ENCODE data around the gene PPAN.

The PPAN gene

DNA sequence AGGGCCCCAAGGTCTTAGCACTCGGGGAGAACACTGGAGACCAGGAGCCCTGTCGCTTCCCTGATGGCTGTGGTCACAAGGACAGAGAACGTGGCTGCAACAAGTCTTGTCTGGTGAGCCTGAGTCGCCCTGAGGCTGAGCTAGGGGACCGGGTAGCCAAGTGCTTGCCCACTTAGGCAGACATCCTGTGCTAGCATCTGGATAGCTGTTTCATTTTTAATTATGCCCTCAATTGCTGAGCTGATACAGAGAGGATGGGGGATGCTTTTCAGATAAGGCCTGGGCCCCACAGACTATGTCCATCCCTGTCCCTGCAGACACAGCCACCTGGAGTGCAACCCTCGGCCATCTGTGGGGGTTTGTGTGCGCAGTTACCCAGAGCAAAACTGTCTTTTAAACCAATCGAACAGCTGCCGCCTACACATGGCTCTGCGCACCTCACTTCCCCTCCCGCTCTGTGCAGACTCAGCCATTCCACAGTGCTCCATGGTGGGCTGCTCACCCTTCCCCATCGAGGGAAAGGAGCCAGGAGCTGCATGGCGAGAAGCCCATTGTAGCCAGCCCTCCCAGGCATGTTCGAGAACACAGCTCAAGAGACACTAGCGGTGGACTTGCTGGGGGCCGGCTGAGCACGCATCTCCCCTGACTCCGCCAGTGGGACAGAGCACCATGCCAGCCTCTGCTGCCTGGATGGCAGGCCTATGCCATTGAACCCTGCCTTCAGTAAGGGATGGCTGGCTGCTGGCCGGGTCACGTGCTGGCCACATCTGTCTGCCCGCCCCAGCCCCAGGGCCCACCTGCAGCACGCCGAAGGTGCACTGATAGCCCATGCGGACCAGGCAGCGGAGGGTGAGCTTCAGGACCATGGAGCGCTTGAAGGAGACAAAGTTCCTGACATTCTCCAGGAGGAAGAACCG is 33.0 kb downstream of the PPAN start:
- DNase-seq (ENCODE audit: low read depth in 1 of 2, low spot score in 1 of 2): no peak

DNA sequence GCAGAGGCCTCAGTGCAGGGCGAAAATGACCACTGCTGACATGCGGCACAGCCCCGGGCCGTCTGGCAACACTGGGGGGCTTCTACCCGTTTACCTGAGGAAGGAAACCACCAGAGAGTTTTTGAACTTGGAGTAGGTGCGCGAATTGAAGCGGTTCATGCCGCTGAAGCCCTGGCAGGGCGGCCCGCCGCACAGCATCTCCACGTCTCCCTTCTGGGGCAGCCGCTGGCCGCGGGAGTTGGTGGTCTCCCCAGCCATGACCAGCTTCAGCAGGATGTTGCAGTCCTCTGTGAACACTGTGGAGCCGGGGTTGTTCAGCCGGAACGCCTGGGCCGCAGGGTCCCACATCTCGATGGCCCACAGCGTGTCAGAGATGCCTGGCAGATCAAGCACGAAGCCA is 33.8 kb downstream of the PPAN start:
- no peak for DNase-seq (ENCODE audit: low read depth in 1 of 2, low spot score in 1 of 2)

- no peak for DNase-seq (ENCODE audit: low read depth in 1 of 2, low spot score in 1 of 2)
Observed at GRCh38 chr19:10141479-10141878, 35.3 kb downstream of the PPAN start.

DNA sequence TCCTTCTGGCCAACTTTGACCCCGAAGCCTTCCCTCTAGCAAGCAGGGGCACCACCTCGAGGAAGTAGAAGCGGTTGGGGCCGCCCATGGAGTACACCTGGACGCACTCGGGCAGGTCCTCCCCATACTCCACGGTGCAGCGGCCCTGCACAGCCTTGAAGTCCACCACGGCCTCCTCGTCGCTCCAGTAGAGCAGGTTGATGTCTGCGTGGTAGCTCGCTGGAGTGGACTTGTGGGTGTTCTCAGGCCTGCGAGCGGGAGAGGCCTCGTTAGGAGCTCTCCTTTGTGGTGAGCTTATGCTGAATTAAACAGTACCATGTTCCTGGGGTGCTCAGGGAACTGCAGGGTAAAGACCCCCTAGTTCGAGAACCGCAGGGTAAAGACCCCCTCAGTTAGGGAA is 35.8 kb downstream of the PPAN start:
- DNase-seq (ENCODE audit: low read depth in 1 of 2, low spot score in 1 of 2): no peak

- DNase-seq (ENCODE audit: low read depth in 1 of 2, low spot score in 1 of 2): peak in 1 of 2 donors; percentile 27
Observed at GRCh38 chr19:10142701-10143375, 36.7 kb downstream of the PPAN start.

- DNase-seq (ENCODE audit: low read depth in 1 of 2, low spot score in 1 of 2): no peak
Observed at GRCh38 chr19:10143681-10144080, 37.5 kb downstream of the PPAN start.

GRCh38 chr19:10144361-10144760 is 38.2 kb downstream of the PPAN start:
- no peak for DNase-seq (ENCODE audit: low read depth in 1 of 2, low spot score in 1 of 2)

DNA sequence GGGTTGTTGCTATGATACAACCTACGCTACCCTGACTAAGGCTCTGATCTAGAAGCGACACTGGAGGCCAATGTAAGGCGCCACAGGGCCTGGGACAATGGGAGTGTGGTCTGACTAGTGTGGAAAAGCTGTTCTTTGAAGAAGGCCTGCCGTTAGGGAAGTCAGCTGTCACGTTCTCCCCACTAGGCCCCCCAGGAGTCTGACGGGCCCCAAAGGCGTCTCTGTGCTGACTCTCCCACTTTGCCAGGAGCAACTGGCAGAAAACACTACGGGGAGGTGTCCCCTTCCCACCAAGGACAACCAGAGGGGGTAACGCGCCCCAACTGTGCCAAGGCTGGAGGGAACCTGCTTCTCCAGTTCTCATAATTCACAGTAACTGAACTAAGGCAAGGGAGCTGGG is 38.9 kb downstream of the PPAN start:
- no peak for DNase-seq (ENCODE audit: low read depth in 1 of 2, low spot score in 1 of 2)

DNA sequence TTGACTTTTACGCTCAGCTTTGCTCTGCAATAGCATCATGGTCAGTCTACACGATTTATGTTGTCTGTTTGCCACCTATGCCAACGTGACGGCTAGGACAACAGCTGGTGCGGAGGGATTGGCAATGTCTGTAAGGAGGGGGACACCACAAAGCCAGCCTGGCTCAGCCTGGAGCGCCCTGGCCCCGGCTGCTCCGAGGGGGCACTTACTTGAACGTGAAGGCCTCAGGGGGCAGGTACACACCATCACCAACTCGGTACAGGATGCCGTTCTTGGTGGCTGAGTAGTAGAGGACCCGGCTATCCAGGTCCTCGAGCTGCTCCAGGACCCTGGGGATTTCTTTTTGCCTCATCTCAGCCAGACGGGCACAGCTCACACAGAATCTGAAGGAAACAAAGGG is 40.0 kb downstream of the PPAN start:
- no peak for DNase-seq (ENCODE audit: low read depth in 1 of 2, low spot score in 1 of 2)

DNA sequence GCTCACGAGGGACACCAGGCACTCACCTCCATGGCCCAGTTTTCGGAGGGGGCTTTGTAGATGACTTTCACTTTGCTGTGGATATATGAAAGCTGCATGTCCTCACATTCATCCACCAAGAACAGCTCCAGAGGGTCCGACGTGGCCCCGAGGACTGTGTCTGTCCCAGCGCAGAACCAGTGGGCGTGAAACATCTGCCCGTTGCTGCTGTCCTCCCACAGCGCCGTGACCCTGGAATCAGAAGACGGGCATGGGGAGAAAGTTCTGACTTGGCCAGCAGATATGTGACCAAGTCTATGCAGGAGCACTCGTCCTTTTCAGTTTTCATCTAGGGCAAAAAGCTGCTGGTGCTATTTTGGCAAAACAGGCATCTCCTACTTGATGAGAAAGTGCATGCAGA is 43.3 kb downstream of the PPAN start:
- no peak for DNase-seq (ENCODE audit: low read depth in 1 of 2, low spot score in 1 of 2)

DNA sequence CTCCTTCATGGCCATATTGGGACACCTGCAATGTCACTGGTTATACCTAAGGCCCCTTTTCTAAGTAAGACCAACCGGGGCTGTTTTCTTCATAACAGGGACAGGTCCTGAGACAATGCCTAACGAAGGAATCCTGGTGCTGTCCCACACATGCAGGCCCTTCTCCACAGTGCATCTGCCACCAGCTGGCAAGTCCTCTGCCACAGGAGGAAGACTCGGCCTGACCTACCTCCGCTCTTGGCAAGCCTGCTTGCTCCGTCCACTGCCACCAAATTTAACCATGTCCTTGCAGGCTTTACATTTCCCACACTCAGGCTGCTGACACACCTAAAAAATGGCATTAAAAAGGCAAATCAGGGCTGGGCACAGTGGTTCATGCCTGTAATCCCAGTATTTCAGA is 45.4 kb downstream of the PPAN start:
- DNase-seq (ENCODE audit: low read depth in 1 of 2, low spot score in 1 of 2): no peak

DNA sequence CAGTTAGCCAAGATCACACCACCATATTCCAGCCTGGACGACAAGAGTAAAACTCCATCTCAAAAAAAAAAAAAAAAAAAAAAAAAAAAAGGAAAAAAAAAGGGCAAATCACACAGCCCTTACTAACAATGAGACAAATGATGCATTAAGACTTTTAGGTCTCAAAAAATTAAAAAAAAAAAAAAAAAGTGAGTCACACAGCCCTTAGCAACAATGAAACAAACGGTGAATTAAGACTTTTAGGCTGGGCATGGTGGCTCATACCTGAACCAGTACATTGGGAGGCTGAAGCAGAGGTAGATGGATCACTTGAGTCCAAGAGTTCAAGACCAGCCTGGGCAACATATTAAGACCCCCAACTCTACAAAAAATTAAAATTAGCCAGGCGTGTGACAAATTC is 45.9 kb downstream of the PPAN start:
- DNase-seq (ENCODE audit: low read depth in 1 of 2, low spot score in 1 of 2): no peak

- no peak for DNase-seq (ENCODE audit: low read depth in 1 of 2, low spot score in 1 of 2)
Observed at GRCh38 chr19:10155839-10156238, 49.7 kb downstream of the PPAN start.

- no peak for DNase-seq (ENCODE audit: low read depth in 1 of 2, low spot score in 1 of 2)
Observed at GRCh38 chr19:10158071-10158470, 51.9 kb downstream of the PPAN start.

- no peak for DNase-seq (ENCODE audit: low read depth in 1 of 2, low spot score in 1 of 2)
Observed at GRCh38 chr19:10158485-10158884, 52.3 kb downstream of the PPAN start.

GRCh38 chr19:10159610-10160009 is 53.4 kb downstream of the PPAN start:
- DNase-seq (ENCODE audit: low read depth in 1 of 2, low spot score in 1 of 2): no peak

All from activated T-helper 1 cell treated with anti-CD3 and anti-CD28 coated beads, Interleukin-2, amount 50 U/mL, for 16 hours (primary cell).